Sigmoid colon (tissue), 4 donors: ENCODE results near the gene SUMO3.

Experiments used
- POLR2AphosphoS5 ChIP-seq, 4 donors: sonication (generic); formaldehyde crosslinking; IDR thresholded peaks; one replicate each; pipeline ENCODE4 v1.6.1; 2017; ENCODE audit warnings: antibody characterized with exemption in 4 of 4
- TF ChIP-seq, protein P1 (sequence below), 4 experiments: fragments of 450-650 bp in 3 of 4; fragments of 200-600 bp in 1 of 4; IDR thresholded peaks; one replicate each; pipeline ENCODE4 v1.5.1; 2016 to 2019; ENCODE audit warnings: antibody characterized with exemption in 4 of 4, mild to moderate bottlenecking in 3 of 4, moderate library complexity in 2 of 4

GRCh38 chr21:44813727-44814126 is 4.1 kb downstream of the SUMO3 start:
- TF ChIP-seq, protein P1, sequence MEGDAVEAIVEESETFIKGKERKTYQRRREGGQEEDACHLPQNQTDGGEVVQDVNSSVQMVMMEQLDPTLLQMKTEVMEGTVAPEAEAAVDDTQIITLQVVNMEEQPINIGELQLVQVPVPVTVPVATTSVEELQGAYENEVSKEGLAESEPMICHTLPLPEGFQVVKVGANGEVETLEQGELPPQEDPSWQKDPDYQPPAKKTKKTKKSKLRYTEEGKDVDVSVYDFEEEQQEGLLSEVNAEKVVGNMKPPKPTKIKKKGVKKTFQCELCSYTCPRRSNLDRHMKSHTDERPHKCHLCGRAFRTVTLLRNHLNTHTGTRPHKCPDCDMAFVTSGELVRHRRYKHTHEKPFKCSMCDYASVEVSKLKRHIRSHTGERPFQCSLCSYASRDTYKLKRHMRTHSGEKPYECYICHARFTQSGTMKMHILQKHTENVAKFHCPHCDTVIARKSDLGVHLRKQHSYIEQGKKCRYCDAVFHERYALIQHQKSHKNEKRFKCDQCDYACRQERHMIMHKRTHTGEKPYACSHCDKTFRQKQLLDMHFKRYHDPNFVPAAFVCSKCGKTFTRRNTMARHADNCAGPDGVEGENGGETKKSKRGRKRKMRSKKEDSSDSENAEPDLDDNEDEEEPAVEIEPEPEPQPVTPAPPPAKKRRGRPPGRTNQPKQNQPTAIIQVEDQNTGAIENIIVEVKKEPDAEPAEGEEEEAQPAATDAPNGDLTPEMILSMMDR (IDR thresholded peaks at IDR 0.05) = no peak
- no peak for TF ChIP-seq POLR2AphosphoS5 (IDR thresholded peaks at IDR 0.05)
